ENCODE measurements around the gene PARD6G. TPM values are rescaled to one million over a fixed set of nuclear protein-coding genes. Genes with fewer than 3 reads are reported as not detected.

Gene PARD6G
- total RNA-seq, 2 donors from 2014 or later = 2.6 to 3.1 TPM

DNA sequence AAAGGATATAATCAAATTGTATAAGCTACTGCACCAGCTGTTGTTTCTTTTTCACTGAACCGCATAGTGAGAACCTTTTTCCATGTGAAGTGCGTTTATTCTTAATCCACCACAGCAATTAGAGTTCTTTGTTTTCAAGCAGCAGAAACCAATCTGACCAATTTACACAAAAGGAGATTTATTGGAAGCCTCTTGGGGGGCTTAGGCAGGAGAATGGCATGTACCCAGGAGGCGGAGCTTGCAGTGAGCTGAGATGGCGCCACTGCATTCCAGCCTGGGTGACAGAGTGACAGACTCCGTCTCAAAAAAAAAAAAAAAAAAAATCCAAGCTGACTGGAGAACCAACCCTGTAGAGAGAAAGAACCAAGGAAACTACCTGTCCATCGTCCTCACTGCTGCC, 128.2 kb downstream of the PARD6G start:
- Histone ChIP-seq H3K9me3 (no peaks in the 10 kb centered on the region), H3K4me3 (no peak overlapping the region), H3K4me1 (no peaks in the 10 kb centered on the region), H3K27ac (no peak overlapping the region), H3K36me3 (replicated peaks in 1 of 2; ENCODE audit: insufficient read depth in 1 of 2, low read depth in 2 of 2) (peaks cover 0 to 2% of the 10 kb centered on the region in 2 donors), H3K27me3 (no peaks in the 10 kb centered on the region)
- no peak for ATAC-seq
- intact Hi-C loops (cut with DNase I) = no loop called here
- 81 to 93% methylated on average over 6 of the region's 6 CpGs for WGBS, 2 donors
- DNase-seq = no peak
- TF ChIP-seq, protein P1, sequence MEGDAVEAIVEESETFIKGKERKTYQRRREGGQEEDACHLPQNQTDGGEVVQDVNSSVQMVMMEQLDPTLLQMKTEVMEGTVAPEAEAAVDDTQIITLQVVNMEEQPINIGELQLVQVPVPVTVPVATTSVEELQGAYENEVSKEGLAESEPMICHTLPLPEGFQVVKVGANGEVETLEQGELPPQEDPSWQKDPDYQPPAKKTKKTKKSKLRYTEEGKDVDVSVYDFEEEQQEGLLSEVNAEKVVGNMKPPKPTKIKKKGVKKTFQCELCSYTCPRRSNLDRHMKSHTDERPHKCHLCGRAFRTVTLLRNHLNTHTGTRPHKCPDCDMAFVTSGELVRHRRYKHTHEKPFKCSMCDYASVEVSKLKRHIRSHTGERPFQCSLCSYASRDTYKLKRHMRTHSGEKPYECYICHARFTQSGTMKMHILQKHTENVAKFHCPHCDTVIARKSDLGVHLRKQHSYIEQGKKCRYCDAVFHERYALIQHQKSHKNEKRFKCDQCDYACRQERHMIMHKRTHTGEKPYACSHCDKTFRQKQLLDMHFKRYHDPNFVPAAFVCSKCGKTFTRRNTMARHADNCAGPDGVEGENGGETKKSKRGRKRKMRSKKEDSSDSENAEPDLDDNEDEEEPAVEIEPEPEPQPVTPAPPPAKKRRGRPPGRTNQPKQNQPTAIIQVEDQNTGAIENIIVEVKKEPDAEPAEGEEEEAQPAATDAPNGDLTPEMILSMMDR (IDR thresholded peaks at IDR 0.05) = no peak
- TF ChIP-seq POLR2A (IDR thresholded peaks at IDR 0.05) = no peak

DNA sequence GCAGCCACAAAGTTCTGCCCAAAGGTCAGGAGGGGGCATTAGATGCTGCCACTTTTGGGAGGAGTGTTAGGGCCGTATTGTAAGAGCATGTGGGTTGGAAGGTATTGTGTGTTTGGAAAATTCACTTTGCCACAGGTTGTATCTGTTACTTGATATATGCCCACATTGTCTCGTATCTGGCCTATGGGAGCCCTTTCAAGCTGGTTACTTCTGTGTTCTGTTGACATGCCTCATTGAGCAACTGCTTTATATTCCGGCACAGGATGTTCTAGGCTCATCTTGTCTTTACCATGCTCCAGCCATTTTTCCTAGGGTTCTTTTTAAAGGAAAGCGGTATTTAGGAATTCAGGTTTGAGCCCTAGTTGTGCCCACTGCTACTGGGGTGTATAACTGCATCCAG, 132.3 kb downstream of the PARD6G start:
- no peak for DNase-seq
- 94 to 95% methylated on average over 4 of the region's 4 CpGs for WGBS, 2 donors
- Histone ChIP-seq H3K27me3 (no peaks in the 10 kb centered on the region), H3K36me3 (replicated peaks in 1 of 2; ENCODE audit: insufficient read depth in 1 of 2, low read depth in 2 of 2) (peaks cover 0 to 2% of the 10 kb centered on the region in 2 donors), H3K27ac (no peak overlapping the region), H3K4me3 (no peak overlapping the region), H3K4me1 (peaks cover 22% of the 10 kb centered on the region), H3K9me3 (no peaks in the 10 kb centered on the region)
- intact Hi-C loops (cut with DNase I) = no loop called here
- TF ChIP-seq POLR2A (IDR thresholded peaks at IDR 0.05) = no peak
- TF ChIP-seq, protein P1 (IDR thresholded peaks at IDR 0.05) = no peak
- no peak for ATAC-seq

DNA sequence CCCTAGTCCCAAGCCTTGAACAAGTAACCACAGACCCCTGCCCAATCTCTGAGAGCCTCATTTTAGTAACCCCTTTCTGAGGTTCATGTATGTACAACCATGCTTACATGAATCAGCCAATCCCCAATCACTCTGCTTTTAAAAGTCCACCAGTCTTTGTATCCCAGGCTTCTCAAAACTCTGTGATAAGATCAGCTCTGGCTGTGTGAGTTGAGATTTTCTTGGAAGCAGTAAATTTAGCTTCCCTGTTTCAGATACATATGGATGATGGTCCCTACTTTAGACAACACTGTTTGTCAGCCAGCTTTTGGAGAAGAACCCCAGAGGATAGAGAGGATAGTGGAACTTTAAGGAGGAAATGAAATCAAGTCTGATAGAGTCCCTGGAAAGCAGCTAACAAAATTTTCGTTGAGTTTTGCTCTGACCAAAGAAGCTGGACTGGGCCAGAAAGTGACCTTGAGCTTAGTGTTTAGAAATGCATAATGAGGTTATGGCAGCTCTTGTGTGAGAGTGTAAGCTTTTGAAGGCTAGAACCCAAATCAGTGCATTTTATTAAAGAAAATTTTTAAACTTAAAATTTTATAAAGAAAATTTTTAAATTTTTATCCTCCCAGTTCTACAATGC, 134.6 kb downstream of the PARD6G start:
- DNase-seq (no peak), ATAC-seq (no peak)
- Histone ChIP-seq H3K36me3 (replicated peaks in 1 of 2; ENCODE audit: insufficient read depth in 1 of 2, low read depth in 2 of 2) (no peaks in the 10 kb centered on the region), H3K4me3 (no peak overlapping the region), H3K27me3 (no peaks in the 10 kb centered on the region), H3K9me3 (no peaks in the 10 kb centered on the region), H3K27ac (peak overlapping the region in 3 of 4 donors; percentile 2 to 57 (median 49)), H3K4me1 (peaks cover 24% of the 10 kb centered on the region)
- intact Hi-C loops (cut with DNase I) = no loop called here
- no peak for TF ChIP-seq POLR2A (IDR thresholded peaks at IDR 0.05)
- TF ChIP-seq, protein P1 (IDR thresholded peaks at IDR 0.05) = no peak
- WGBS, 2 donors = 3 to 4% methylated on average over 1 of the region's 1 CpG

DNA sequence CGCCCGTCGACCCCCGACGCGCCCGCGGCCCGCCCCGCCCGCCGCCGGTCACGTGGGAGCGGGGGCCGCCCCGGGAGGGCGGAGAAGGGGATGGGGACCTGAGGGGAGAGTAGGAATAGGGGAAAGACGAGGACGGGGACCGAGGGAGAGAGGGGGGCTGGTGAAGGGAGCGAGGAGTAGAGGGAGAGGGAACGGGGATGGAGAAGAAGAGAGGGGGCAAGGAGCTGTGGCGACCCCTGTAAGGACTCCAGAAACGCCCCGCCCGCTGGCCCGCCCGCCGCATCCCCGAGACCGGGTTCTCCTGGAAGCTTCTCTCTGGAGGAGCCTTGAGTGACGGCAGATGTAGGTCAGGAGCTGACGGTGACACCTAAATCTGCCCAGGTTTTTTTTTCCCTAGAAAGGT, 137.6 kb downstream of the PARD6G start:
- intact Hi-C loops (cut with DNase I) = no loop called here
- peak overlapping the region; percentile 42 to 55 for H3K4me3 ChIP-seq
- ATAC-seq (peak; percentile 3), DNase-seq (peak in 3 of 4 donors; percentile 12 to 28 (median 22))
- H3K9me3 ChIP-seq = no peaks in the 10 kb centered on the region
- no peaks in the 10 kb centered on the region for H3K27me3 ChIP-seq
- TF ChIP-seq, protein P1 (IDR thresholded peaks at IDR 0.05) = no peak
- no peak for TF ChIP-seq POLR2A (IDR thresholded peaks at IDR 0.05)
- no peaks in the 10 kb centered on the region for H3K36me3 ChIP-seq (replicated peaks in 1 of 2; ENCODE audit: insufficient read depth in 1 of 2, low read depth in 2 of 2)
- WGBS, 2 donors = 0% methylated on average over 18 to 28 of the region's 34 CpGs
- peak overlapping the region; percentile 80 to 91 (median 90) for H3K27ac ChIP-seq
- H3K4me1 ChIP-seq = peaks cover 24% of the 10 kb centered on the region

All from body of pancreas (tissue), 4 donors.